ENCODE data around the gene HOXC10. TPM values are rescaled to one million over a fixed set of nuclear protein-coding genes. Genes with fewer than 3 reads are reported as not detected.

The HOXC10 gene
- total RNA-seq, 4 donors from 2014 or later = 23.9 to 48.3 (median 40.3) TPM

DNA sequence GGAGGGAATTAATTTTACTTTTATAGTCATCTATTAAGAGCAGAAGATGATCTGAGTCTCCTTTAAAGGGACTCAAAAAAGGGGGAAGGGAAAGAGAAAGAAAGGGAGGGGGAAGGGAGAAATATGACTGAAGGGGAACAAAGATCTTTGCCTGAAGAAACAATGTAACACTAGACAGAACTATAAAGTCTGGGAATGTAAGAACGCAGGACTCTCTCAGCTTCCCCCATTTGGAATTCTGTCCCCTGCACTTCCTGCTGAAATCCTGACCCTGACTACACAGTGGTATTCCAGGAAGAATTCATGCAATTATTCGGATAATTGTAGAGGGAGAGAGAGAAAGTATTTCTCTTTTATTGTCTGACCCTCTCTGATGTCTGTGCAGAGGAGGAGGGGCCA, 20.6 kb upstream of the HOXC10 start:
- no peak for ATAC-seq
- in situ Hi-C loops (cut with MboI; ENCODE audit: low sequenced_read_pairs in 4 of 4) = no loop called here
- Histone ChIP-seq H3K36me3 (no peaks in the 10 kb centered on the region), H3K27ac (peak overlapping the region in 3 of 4 donors; percentile 71 to 74 (median 71)), H3K9me3 (no peaks in the 10 kb centered on the region), H3K27me3 (peaks cover 84 to 99% (median 89%) of the 10 kb centered on the region in 3 donors), H3K4me3 (peak overlapping the region in 2 of 4 donors; percentile 1 to 17), H3K4me1 (peaks cover 0 to 5% of the 10 kb centered on the region in 2 donors)
- no peak for DNase-seq
- intact Hi-C loops (cut with DNase I; ENCODE audit: low total_unique reads) = no loop called here
- no peak for TF ChIP-seq POLR2A (IDR thresholded peaks at IDR 0.05)
- TF ChIP-seq, protein P1, sequence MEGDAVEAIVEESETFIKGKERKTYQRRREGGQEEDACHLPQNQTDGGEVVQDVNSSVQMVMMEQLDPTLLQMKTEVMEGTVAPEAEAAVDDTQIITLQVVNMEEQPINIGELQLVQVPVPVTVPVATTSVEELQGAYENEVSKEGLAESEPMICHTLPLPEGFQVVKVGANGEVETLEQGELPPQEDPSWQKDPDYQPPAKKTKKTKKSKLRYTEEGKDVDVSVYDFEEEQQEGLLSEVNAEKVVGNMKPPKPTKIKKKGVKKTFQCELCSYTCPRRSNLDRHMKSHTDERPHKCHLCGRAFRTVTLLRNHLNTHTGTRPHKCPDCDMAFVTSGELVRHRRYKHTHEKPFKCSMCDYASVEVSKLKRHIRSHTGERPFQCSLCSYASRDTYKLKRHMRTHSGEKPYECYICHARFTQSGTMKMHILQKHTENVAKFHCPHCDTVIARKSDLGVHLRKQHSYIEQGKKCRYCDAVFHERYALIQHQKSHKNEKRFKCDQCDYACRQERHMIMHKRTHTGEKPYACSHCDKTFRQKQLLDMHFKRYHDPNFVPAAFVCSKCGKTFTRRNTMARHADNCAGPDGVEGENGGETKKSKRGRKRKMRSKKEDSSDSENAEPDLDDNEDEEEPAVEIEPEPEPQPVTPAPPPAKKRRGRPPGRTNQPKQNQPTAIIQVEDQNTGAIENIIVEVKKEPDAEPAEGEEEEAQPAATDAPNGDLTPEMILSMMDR (IDR thresholded peaks at IDR 0.05 in 4 of 5, conservative IDR thresholded peaks at IDR 0.05 in 1 of 5) = no peak

DNA sequence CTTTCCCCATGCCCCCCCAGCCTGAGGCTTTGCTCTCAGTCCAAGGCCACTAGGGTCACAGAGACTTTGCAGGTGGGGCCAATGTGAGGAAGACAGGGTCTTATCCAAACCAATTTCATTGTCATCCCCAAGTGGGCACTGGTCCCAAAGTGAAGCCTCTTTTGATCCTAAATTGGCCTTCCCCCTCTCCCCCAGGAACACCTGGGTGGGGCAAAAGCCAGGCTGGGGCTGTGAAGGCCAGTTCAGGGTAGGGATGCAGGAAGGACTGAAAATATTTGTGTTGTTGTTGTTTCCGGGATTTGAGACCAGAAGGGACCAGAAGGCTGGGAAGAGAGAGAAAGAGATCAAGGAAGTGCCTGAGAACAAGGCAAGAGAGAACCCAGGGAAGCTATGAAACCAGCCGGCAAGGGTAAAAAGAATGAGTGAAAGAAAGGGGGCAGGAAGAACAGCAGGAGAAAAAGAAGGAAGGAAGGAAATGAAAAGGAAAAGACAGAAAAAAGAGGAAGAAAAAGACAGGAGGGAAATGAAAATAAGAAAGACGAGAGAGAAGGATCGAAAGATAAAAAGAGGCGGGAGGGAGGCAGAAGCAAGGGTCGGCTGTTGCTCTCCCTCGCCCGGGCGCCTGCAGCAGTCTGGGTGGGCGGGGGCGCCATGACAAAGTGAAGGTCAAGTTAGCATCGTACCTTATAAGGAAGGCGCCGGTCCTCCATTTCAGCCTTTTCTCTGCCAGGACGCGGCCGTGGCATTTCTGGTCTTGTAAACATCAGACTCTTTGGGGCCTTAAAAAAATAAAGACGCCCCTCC, 19.5 kb upstream of the HOXC10 start:
- in situ Hi-C loops (cut with MboI; ENCODE audit: low sequenced_read_pairs in 4 of 4) (no loop called here), intact Hi-C loops (cut with DNase I; ENCODE audit: low total_unique reads) (no loop called here)
- H3K27ac ChIP-seq = peak overlapping the region; percentile 55 to 74 (median 71)
- DNase-seq = peak in 1 of 2 donors; percentile 60
- H3K4me1 ChIP-seq = peaks cover 0 to 5% of the 10 kb centered on the region in 2 donors
- TF ChIP-seq POLR2A (IDR thresholded peaks at IDR 0.05) = peak; percentile 15 to 24
- TF ChIP-seq, protein P1 (IDR thresholded peaks at IDR 0.05 in 4 of 5, conservative IDR thresholded peaks at IDR 0.05 in 1 of 5) = no peak
- peak overlapping the region in 3 of 4 donors; percentile 43 to 52 (median 49) for H3K4me3 ChIP-seq
- peak; percentile 25 to 38 for ATAC-seq
- H3K9me3 ChIP-seq = no peaks in the 10 kb centered on the region
- H3K27me3 ChIP-seq = peaks cover 84 to 99% (median 86%) of the 10 kb centered on the region in 3 donors
- H3K36me3 ChIP-seq = no peaks in the 10 kb centered on the region

DNA sequence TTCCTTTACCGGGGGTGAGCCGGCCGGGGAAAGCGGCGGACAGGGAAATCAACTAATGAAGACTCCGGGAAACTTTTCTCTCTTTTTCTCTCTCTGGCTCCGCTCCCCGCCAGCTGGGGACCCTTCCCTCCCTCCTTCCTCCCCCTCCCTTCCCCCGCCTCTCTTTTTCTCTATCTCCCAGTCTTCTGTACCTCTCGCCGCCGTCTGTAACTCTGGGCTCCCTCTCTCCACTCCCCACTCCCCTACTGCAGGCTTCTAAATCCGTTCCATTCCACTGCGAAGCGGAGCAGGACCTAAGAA, 18.9 kb upstream of the HOXC10 start:
- peaks cover 84 to 99% (median 87%) of the 10 kb centered on the region in 3 donors for H3K27me3 ChIP-seq
- TF ChIP-seq, protein P1 (IDR thresholded peaks at IDR 0.05 in 4 of 5, conservative IDR thresholded peaks at IDR 0.05 in 1 of 5) = no peak
- no peak for TF ChIP-seq POLR2A (IDR thresholded peaks at IDR 0.05)

GRCh38 chr12:53966385-53967133, 18.4 kb upstream of the HOXC10 start:
- DNase-seq = no peak
- intact Hi-C loops (cut with DNase I; ENCODE audit: low total_unique reads) = no loop called here
- in situ Hi-C loops (cut with MboI; ENCODE audit: low sequenced_read_pairs in 4 of 4) = no loop called here
- TF ChIP-seq POLR2A (IDR thresholded peaks at IDR 0.05) = no peak
- TF ChIP-seq, protein P1 (IDR thresholded peaks at IDR 0.05 in 4 of 5, conservative IDR thresholded peaks at IDR 0.05 in 1 of 5) = no peak
- Histone ChIP-seq H3K4me1 (peaks cover 0 to 5% of the 10 kb centered on the region in 2 donors), H3K27ac (peak overlapping the region; percentile 55 to 74 (median 71)), H3K4me3 (peak overlapping the region; percentile 43 to 52 (median 46)), H3K27me3 (peaks cover 84 to 99% (median 89%) of the 10 kb centered on the region in 3 donors), H3K9me3 (no peaks in the 10 kb centered on the region), H3K36me3 (no peaks in the 10 kb centered on the region)
- peak in 1 of 2 donors; percentile 12 for ATAC-seq

More for the DNA sequence above, 18.9 kb upstream of the HOXC10 start:
- ATAC-seq (no peak), DNase-seq (no peak)
- in situ Hi-C loops (cut with MboI; ENCODE audit: low sequenced_read_pairs in 4 of 4) (no loop called here), intact Hi-C loops (cut with DNase I; ENCODE audit: low total_unique reads) (no loop called here)
- Histone ChIP-seq H3K27ac (peak overlapping the region; percentile 55 to 74 (median 71)), H3K9me3 (no peaks in the 10 kb centered on the region), H3K4me1 (peaks cover 0 to 5% of the 10 kb centered on the region in 2 donors), H3K36me3 (no peaks in the 10 kb centered on the region), H3K4me3 (peak overlapping the region; percentile 43 to 52 (median 46))

Measured in gastrocnemius medialis (tissue), 4 donors.